GM20431 (cell line): ENCODE data around the gene RTCA.
"Not testable (repeated sequence)": the region's sequence is repeated elsewhere in the genome, so short reads cannot be mapped to it uniquely, and the experiment has no call there.

Experiments
- in situ Hi-C: fragments of 300-500 bp; cut with MseI, MboI; formaldehyde crosslinking; loops from one replicate; pipeline ENCODE4 v1.15.0; 2020; ENCODE audit warnings: low sequenced_read_pairs; ENCODE audit not compliant: unreplicated experiment

The RTCA gene

DNA sequence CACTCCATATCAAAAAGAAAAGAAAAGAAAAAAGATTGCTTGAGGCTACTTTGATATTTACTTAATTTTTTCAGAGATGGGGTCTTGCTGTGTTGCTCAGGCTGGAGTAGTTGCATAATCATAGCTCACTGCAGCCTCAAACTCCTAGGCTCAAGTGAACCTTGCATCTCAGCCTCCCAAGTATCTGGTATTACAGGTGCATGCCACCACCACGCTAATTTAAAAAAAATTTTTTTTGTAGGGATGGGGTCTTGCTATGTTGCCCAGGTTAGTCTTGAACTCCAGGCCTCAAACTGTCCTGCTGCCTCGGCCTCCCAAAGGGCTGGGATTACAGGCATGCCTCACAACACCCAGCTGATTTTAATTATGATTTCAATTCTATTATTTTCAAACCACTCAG is 38.2 kb downstream of the RTCA start:
- in situ Hi-C loops = no loop called here

DNA sequence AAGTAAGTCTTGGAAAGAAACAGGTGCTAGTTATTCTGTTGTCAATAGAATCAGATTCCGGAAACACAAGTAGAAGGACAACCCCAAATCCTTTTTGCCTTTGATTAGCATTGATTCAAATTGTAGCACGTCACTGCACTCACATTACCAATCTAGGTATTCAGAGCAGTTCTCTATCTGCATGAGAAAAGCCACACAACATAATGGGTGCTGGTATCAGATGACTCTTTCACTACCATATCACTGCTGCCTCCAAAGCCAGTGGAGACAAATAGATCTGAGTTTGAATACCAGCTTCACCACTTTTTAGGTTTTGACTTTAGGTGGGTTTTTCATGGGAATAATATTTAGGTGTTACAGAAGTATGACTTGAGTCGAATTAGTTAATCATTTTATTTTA is 38.9 kb downstream of the RTCA start:
- in situ Hi-C loops = no loop called here

DNA sequence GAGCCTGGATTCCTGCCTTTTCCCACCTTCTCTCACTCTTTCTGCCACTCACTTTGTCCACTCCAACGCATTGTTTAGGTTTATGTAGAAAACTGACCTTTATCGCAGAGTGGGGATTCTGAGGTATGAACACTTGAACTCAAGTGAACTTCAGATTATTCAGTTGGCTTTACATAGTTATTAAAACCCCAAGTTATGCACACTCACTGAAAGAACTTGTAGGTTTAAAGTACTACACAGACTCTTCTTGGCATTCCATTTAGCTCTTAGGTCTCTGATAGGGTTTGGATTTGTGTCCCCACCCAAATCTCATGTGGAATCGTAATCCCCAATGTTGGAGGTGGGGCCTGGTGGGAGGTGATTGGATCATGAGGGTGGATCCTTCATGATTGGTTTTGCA is 39.9 kb downstream of the RTCA start:
- in situ Hi-C loops = no loop called here

DNA sequence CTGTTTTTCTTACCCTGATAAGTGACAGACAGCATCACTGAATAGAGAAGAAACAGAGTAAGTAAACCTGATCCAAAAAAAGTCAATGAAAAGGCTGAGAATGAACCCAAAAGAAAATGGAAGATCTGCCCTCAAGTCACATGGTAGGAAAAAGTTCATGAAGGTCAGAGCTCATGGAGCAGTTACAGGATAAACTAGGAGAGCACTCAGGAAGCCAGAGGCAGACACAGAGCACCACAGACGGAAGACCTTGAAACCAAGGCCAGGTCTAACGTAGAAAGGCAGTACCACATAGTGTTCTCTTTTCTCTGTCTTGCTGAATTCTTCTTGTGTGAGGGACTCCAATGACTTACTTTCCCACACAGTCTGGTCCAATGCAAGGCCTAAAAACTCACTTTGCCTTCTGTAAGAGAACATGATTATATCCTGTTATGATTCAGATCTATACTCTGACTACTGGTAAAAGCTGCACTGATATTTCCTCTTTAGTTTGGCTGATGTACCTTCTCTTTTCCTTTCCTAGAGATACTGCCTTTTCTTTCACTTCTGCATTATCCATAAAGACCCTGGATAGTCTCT is 40.8 kb downstream of the RTCA start:
- in situ Hi-C loops = no loop called here

- in situ Hi-C loops = no loop called here
Observed at GRCh38 chr1:100308777-100309176, 42.8 kb downstream of the RTCA start.

- in situ Hi-C loops = no loop called here
Observed at GRCh38 chr1:100309863-100310262, 43.8 kb downstream of the RTCA start.

- in situ Hi-C loops = no loop called here
Observed at GRCh38 chr1:100313382-100313781, 47.4 kb downstream of the RTCA start.

GRCh38 chr1:100316622-100317021 is 50.6 kb downstream of the RTCA start:
- in situ Hi-C loops = no loop called here

DNA sequence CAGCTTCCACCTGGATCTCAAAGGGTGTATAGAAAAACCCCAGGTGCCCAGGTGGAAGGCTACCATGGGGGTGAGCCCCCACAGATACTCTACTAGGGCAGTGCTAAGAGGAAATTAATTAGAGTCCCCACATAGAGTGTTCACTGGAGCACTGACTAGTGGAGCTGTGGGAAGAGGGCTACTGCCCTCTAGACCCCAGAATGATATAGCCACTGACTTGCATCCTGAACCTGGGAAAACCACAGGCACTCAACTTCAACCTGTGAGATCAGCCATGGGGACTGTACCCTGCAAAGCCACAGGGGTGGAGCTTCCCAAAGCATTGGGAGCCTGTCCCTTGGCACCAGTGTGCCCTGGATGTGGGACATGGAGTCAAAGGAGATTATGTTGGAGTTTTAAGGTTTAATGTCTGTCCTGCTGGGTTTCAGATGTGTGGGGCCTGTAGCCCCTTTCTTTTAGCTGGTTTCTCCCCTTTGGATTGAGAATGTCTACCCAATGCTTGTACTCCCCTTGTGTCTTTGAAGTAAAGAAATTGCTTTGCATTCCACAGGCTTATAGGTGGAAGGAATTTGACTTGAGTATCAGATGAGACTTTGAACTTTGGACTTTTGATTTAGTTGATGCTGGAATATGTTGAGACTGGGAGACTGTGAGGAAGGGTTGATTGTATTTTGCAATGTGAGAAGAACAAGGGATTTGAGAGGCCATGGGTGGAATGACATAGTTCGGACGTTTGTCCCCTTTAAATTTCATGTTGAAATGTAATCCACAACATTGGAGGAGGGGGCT is 54.5 kb downstream of the RTCA start:
- in situ Hi-C loops = no loop called here

DNA sequence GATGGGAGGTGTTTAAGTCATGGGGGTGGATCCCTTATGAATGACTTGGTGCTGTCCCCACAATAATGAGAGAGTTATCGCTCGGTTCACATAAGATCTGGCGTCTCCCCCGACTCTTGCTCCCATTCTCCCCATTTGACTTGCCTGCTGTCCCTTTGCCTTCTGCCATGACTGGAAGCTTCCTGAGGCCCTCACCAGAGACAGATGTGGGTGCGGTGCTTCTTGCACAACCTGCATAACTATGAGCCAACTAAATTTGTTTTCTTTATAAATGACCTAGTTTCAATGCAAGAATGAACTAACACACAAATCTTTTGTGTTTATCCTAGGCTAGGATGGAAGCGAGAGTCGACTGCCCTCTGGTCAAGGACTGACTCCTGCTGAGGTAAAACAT is 55.1 kb downstream of the RTCA start:
- in situ Hi-C loops = no loop called here

DNA sequence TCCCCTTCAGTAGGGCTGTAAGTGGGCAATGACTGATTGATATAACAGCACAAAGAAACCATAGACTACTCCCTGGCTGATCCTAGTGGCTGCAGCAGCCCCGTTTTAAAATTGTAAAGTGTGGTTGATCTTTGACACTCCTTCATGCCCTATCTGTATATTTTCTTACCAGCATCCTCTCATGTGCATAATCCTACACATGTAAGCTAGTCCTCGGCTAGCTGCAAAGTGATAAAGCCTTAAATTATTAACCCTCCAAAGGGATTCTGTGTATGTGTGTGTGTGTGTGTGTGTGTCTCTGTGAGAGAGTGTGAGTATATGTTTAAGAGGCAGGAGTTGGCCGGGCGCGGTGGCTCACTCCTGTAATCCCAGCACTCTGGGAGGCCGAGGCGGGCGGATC is 55.5 kb downstream of the RTCA start:
- in situ Hi-C loops = no loop called here

GRCh38 chr1:100322436-100323211 is 56.6 kb downstream of the RTCA start:
- in situ Hi-C loops = no loop called here

DNA sequence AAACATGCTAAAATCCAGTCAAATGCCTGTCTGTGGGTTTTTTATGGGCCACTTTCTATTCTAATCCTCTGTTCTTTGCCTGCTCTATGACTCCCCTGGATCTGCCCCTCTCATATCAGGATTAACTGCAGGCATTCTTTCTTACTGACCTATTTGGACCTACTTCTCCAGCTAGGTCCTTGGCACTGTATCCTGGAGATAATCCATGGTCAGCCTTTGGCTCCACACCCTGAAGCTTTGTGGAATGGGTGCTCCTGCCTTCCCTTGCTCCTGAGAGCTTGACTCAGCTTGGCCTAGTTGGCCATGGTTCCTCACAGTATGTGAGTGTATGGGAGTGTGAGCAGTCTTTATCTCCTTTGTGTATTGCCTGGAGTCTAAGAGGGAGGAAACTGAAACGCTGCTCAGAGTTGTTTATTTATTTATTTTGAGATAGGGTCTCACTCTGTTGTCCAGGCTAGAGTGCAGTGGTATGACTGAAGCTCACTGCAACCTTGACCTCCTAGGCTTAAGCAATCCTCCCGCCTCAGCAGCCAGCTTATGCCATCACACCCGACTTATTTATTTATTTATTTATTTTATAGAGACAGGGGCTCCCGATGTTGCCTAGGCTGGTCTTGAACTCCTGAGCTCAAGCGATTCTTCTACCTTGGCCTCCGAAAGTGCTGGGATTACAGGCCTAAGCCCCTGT is 57.5 kb downstream of the RTCA start:
- in situ Hi-C loops = no loop called here

GRCh38 chr1:100325415-100326324 is 59.7 kb downstream of the RTCA start:
- in situ Hi-C loops = no loop called here

DNA sequence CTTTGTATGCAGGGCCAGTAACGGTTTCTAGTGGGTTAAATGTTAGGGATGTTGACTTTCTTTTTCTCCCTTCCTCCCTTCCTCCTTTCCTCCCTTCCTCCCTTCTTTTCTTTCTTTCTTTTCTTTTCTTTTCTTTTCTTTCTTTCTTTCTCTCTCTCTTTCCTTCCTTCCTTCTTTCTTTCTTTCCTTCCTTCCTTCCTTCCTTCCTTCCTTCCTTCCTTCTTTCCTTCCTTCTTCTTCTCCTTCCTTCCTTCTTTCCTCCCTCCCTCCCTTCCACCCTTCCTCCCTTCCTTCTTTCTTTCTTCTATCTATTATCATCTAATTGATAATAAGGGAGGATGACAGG is 60.3 kb downstream of the RTCA start:
- in situ Hi-C loops = not testable (repeated sequence)

GRCh38 chr1:100328133-100328532 is 62.1 kb downstream of the RTCA start:
- in situ Hi-C loops = no loop called here

DNA sequence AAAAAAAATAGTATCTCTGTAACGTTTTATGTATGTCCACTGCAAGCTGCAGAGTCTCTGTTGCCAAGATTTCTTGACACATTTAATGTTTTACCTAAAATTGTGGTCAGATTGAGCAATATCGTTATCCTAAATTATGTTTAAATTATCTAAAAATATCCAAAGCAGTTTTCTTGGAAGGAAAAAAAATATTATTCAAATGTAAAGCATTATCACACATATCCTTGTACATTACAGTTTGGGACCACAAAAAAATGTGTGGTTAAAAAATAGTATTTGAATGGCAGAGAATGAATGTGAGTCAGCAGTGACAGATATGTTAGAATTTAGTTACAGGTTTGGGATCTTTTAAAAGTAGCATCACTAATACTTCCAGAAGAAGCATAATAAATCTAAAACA is 65.1 kb downstream of the RTCA start:
- in situ Hi-C loops = not testable (repeated sequence)

DNA sequence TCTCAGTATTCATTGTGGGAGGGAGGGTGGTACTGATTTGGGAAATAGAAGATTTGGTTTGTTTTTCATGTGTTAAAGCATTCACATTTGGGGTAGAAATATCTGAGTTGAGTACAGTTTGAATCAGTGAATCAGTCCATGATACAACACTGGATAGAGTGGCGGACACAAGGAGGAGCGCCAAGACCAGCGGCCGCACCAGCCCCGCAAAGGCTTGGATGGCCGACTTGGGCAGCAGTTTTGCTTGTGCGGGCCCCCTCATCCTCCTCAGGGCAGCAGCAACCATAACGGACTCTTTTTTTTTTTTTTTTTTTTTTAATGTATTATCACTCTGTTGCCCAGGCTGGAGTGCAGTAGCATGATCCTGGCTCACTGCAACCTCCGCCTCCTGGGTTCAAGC is 66.3 kb downstream of the RTCA start:
- in situ Hi-C loops = no loop called here

DNA sequence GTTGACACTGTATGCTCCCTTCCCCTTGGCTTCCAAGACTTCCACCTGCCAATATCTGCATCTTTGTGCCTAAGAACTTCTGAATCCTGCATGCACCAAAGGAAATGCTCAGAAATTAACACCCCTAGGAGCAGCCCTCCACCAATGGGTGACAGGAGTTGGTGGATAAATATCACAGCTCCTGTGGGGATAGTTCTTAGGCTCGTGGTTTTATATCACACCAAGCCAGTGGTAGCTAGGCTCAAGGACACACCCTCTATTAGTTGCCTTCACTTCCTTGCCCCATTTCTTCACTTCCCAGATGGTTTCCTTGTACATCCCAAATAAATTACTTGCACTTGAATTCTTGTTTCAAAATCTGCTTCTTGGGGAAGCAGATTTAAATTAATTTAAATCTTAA is 69.4 kb downstream of the RTCA start:
- in situ Hi-C loops = no loop called here

- in situ Hi-C loops = not testable (repeated sequence)
Observed at GRCh38 chr1:100337878-100338277, 71.9 kb downstream of the RTCA start.
